Fibroblast of pulmonary artery (primary cell): Measurements from ENCODE around the gene NCOA3.
A peak's percentile ranks its signal among the peaks of the same experiment; 100 is the strongest.

Experiments
- DNase-seq: peaks from one replicate; pipeline ENCODE4 v3.0.0-alpha.2; 2010; ENCODE audit warnings: low read depth
- H3K4me3 ChIP-seq: replicated peaks from 2 replicates; pipeline ENCODE4 v1.5.1; 2011; ENCODE audit warnings: low read depth, mild to moderate bottlenecking, control low read depth, low read length, moderate library complexity
- TF ChIP-seq, protein P1 (sequence below): IDR thresholded peaks from 2 replicates; pipeline ENCODE4 v1.5.1; 2011; ENCODE audit warnings: mild to moderate bottlenecking, control low read depth, low read length, inconsistent platforms; ENCODE audit errors: missing control alignments

NCOA3 gene

DNA sequence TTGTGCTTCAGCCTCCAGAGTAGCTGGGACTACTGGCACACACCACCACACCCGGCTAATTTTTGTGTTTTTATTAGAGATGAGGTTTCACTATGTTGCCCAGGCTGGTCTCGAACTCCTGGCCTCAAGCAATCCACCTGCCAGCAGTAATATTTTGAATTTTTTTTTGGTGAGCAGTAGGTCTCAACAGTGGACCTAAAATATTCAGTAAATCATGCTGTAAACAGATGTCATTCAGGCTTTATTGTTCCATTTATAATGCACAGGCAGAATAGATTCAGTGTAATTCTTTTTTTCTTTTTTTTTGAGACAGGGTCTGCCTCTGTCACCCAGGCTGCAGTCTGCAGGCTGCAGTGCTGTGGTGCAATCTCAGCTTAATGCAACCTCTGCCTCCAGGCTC, 69.7 kb downstream of the NCOA3 start:
- TF ChIP-seq, protein P1, sequence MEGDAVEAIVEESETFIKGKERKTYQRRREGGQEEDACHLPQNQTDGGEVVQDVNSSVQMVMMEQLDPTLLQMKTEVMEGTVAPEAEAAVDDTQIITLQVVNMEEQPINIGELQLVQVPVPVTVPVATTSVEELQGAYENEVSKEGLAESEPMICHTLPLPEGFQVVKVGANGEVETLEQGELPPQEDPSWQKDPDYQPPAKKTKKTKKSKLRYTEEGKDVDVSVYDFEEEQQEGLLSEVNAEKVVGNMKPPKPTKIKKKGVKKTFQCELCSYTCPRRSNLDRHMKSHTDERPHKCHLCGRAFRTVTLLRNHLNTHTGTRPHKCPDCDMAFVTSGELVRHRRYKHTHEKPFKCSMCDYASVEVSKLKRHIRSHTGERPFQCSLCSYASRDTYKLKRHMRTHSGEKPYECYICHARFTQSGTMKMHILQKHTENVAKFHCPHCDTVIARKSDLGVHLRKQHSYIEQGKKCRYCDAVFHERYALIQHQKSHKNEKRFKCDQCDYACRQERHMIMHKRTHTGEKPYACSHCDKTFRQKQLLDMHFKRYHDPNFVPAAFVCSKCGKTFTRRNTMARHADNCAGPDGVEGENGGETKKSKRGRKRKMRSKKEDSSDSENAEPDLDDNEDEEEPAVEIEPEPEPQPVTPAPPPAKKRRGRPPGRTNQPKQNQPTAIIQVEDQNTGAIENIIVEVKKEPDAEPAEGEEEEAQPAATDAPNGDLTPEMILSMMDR = no peak
- no peak overlapping the region for H3K4me3 ChIP-seq
- no peak for DNase-seq

DNA sequence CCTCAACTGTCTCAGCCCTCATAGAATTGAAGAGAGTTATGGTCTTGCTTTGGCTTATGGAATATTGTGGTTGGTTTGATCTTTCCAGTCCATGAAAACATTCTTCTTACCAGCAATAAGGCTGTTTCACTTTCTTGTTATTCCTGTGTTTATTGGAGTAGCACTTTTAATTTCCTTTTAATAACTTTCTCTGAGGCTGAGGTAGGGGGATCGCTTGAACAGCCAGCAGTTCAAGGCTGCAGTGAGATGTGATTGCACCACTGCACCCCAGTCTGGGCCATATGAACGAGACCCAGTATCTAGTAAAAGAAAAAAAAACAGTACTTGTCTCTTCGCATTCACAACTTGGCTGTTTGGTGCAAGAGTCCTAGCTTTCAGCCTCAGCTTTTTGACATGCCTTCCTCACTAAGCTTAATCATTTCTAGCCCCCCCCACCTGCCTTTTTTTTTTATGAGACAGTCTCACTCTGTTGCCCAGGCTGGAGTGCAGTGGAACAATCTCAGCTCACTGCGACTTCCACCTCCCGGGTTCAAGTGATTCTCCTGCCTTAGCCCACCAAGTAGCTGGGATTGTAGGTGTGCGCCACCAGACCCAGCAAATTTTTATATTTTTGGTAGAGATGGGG, 70.5 kb downstream of the NCOA3 start:
- TF ChIP-seq, protein P1 = no peak
- DNase-seq = no peak
- H3K4me3 ChIP-seq = no peak overlapping the region

DNA sequence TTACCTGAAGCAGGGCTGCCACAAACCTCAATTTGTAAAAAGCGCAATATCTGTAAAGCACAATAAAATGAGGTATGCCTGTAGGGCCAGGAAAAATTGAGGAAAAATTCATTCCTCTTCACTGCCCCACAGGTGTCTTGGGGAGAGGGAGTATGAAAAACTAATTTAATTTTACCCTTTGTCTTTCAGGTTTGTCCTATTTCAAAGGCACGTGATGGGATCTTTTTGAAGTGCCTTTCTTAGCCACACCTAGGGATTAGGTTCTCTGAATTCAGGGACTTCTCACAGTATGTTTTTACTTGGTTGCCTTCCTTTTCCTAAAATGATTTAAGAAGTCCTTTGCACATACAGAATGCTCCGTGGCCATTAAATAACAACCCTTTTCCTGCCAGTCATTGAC, 71.9 kb downstream of the NCOA3 start:
- DNase-seq = no peak
- no peak overlapping the region for H3K4me3 ChIP-seq
- TF ChIP-seq, protein P1 = no peak

DNA sequence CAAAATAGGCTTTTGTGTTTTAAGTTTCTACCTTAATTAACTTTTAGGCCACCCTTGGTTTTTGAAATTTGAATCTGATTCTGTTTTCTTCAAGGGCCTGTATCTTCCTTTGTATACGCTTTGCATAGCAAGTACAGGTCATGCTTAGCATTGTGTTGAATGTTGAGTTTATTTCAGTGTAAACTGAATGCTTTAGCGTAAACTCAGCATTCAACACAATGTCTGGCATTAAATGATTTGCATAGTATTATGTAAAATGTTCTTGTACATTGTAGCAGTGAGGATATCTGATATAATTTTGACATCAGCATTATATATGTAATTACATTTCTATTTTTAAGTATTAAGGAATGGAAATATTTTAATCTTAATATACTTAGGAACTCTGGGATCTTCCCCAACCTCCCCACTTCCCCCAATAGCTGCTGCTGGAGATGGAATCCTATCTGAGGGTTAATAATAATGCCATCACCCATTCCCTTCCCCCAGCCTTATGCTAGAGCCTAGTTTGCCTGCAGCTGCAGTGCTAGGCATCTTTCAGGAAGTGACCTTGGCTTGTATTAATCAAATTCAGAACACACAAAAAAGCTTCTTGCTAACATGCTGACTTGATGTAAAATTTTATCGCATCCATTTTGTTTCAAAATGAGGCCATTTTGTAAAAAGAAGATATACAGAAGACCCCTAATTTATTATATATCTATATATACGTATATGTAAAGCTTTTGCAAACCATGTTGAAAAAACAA, 73.1 kb downstream of the NCOA3 start:
- peak; percentile 21 for DNase-seq
- TF ChIP-seq, protein P1 = no peak
- no peak overlapping the region for H3K4me3 ChIP-seq

DNA sequence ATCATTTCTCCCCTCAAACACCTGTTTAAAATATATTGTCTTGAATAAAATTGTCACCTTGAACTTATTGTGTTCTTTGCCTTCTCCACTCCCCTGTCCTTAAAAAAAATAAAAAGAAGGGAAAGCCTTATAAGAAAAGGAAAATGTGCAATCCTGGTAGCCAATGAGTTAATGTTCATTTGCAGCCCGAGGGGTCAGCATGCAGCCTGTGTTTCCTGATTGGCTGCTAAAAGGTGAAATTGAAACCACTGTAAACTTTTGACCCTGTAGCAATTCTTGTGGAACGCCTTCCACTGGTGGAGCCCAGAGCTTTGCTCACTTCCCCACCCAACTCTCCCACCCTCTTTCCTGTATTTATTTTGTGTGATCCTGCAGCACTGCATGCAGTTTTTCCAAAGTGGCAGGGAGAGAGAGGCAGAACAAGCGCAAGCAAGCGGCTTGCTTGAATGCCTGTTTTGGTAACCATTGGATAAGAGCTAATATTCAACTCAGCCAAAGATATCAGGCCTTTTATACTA, 74.9 kb downstream of the NCOA3 start:
- peak; percentile 85 for DNase-seq
- H3K4me3 ChIP-seq = peak overlapping the region; percentile 25
- TF ChIP-seq, protein P1 = no peak

DNA sequence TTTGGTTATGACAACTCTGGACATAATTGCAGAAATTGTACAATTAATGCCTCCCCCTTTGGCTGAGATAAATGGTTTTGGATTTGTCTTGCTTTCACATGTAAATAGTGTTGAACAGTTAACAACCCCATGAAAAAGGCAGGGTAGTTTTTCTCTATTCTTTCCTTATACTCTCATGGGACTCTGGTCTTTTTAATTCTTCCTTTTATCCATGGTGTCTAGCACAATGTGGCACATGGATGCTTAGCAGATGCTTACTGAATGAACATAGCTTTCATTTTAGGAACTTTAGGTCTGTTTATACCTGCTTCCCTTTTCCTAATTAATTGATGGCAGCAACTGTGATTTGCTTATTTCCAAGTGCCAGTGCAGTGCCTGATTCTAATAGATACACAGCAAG, 75.6 kb downstream of the NCOA3 start:
- TF ChIP-seq, protein P1 = no peak
- no peak for DNase-seq
- no peak overlapping the region for H3K4me3 ChIP-seq
